Ectodermal cell (in vitro differentiated cells): Measurements from ENCODE around the gene ITGA2.

Experiments used
- H3K27ac ChIP-seq: 2 replicates; pipeline ENCODE4 v1.7.0; 2013; ENCODE audit warnings: mild to moderate bottlenecking, low read depth, low read length; ENCODE audit not compliant: insufficient read depth, poor library complexity, severe bottlenecking
- H3K27me3 ChIP-seq: 2 replicates; pipeline ENCODE4 v1.7.0; 2013; ENCODE audit warnings: mild to moderate bottlenecking, low read length; ENCODE audit not compliant: insufficient read depth, control insufficient read depth, poor library complexity, severe bottlenecking
- H3K36me3 ChIP-seq: one replicate; pipeline ENCODE4 v1.7.0; 2013; ENCODE audit warnings: low read length; ENCODE audit not compliant: control insufficient read depth, insufficient read depth
- H3K4me1 ChIP-seq: one replicate; pipeline ENCODE4 v1.7.0; 2013; ENCODE audit warnings: low read length; ENCODE audit not compliant: control insufficient read depth, insufficient read depth
- H3K4me3 ChIP-seq: 2 replicates; pipeline ENCODE4 v1.7.0; 2013; ENCODE audit warnings: low read depth, low read length, control low read depth; ENCODE audit not compliant: insufficient read depth
- H3K9me3 ChIP-seq: 2 replicates; pipeline ENCODE4 v1.7.0; 2013; ENCODE audit warnings: mild to moderate bottlenecking, low read length, moderate library complexity; ENCODE audit not compliant: control insufficient read depth
- WGBS, 2 experiments: methylation state at CpG; one replicate each; pipeline ENCODE4 v1.1.7; 2013; ENCODE audit warnings: missing lambda C conversion rate in 2 of 2; 5-methylcytosine and 5-hydroxymethylcytosine counted together

Gene ITGA2

GRCh38 chr5:52987711-52988331 is 1.3 kb upstream of the ITGA2 start:
- Histone ChIP-seq H3K9me3 (no peaks in the 10 kb centered on the region), H3K27ac (no peak overlapping the region), H3K27me3 (peaks cover 44% of the 10 kb centered on the region), H3K36me3 (no peaks in the 10 kb centered on the region), H3K4me1 (peaks cover 6% of the 10 kb centered on the region), H3K4me3 (no peak overlapping the region)
- WGBS, 2 experiments = 83% methylated on average over 4 of the region's 4 CpGs

GRCh38 chr5:52988335-52989024 is 672 bp upstream of the ITGA2 start:
- H3K4me3 ChIP-seq = peak overlapping the region; percentile 66
- 18 to 20% methylated on average over 15 to 16 of the region's 16 CpGs for WGBS, 2 experiments
- H3K27ac ChIP-seq = no peak overlapping the region

GRCh38 chr5:52989781-52990527 is 802 bp downstream of the ITGA2 start:
- Histone ChIP-seq H3K4me3 (peak overlapping the region; percentile 66), H3K9me3 (no peaks in the 10 kb centered on the region), H3K4me1 (peaks cover 6% of the 10 kb centered on the region), H3K27ac (no peak overlapping the region), H3K27me3 (peaks cover 44% of the 10 kb centered on the region), H3K36me3 (no peaks in the 10 kb centered on the region)
- 7 to 8% methylated on average over 27 of the region's 27 CpGs for WGBS, 2 experiments

More at GRCh38 chr5:52988335-52989024, 672 bp upstream of the ITGA2 start:
- Histone ChIP-seq H3K9me3 (no peaks in the 10 kb centered on the region), H3K4me1 (peaks cover 6% of the 10 kb centered on the region), H3K27me3 (peaks cover 44% of the 10 kb centered on the region), H3K36me3 (no peaks in the 10 kb centered on the region)

GRCh38 chr5:52990528-52990925 is 1.4 kb downstream of the ITGA2 start:
- no peak overlapping the region for H3K4me3 ChIP-seq
- H3K27ac ChIP-seq = no peak overlapping the region
- WGBS, 2 experiments = 83% methylated on average over 4 of the region's 4 CpGs
- H3K9me3 ChIP-seq = no peaks in the 10 kb centered on the region
- H3K27me3 ChIP-seq = peaks cover 44% of the 10 kb centered on the region
- H3K4me1 ChIP-seq = peaks cover 6% of the 10 kb centered on the region
- H3K36me3 ChIP-seq = no peaks in the 10 kb centered on the region

- WGBS, 2 experiments = 98 to 100% methylated on average over 2 of the region's 2 CpGs
- Histone ChIP-seq H3K27ac (no peak overlapping the region), H3K4me3 (no peak overlapping the region), H3K4me1 (peaks cover 6% of the 10 kb centered on the region), H3K27me3 (peaks cover 29% of the 10 kb centered on the region), H3K36me3 (no peaks in the 10 kb centered on the region), H3K9me3 (no peaks in the 10 kb centered on the region)
Measured at GRCh38 chr5:52993367-52993766, 4.2 kb downstream of the ITGA2 start.

- Histone ChIP-seq H3K9me3 (no peaks in the 10 kb centered on the region), H3K4me1 (peaks cover 6% of the 10 kb centered on the region), H3K36me3 (no peaks in the 10 kb centered on the region), H3K27me3 (peaks cover 20% of the 10 kb centered on the region), H3K4me3 (no peak overlapping the region), H3K27ac (no peak overlapping the region)
- 96 to 100% methylated on average over 1 of the region's 1 CpG for WGBS, 2 experiments
Measured at GRCh38 chr5:52994266-52994665, 5.1 kb downstream of the ITGA2 start.

- Histone ChIP-seq H3K27me3 (peaks cover 12% of the 10 kb centered on the region), H3K9me3 (no peaks in the 10 kb centered on the region), H3K27ac (no peak overlapping the region), H3K36me3 (no peaks in the 10 kb centered on the region), H3K4me1 (peaks cover 5% of the 10 kb centered on the region), H3K4me3 (no peak overlapping the region)
- WGBS, 2 experiments = 92 to 94% methylated on average over 1 of the region's 1 CpG
Measured at GRCh38 chr5:52995095-52995494, 5.9 kb downstream of the ITGA2 start.

GRCh38 chr5:52995914-52996313 is 6.8 kb downstream of the ITGA2 start:
- Histone ChIP-seq H3K4me1 (no peaks in the 10 kb centered on the region), H3K9me3 (no peaks in the 10 kb centered on the region), H3K4me3 (no peak overlapping the region), H3K27ac (no peak overlapping the region), H3K36me3 (no peaks in the 10 kb centered on the region), H3K27me3 (peaks cover 3% of the 10 kb centered on the region)
- 95% methylated on average over 1 of the region's 1 CpG for WGBS, 2 experiments

- no peaks in the 10 kb centered on the region for H3K9me3 ChIP-seq
- no peaks in the 10 kb centered on the region for H3K27me3 ChIP-seq
- no peak overlapping the region for H3K27ac ChIP-seq
- H3K36me3 ChIP-seq = no peaks in the 10 kb centered on the region
- WGBS, 2 experiments = 80 to 100% methylated on average over 1 of the region's 1 CpG
- no peaks in the 10 kb centered on the region for H3K4me1 ChIP-seq
- H3K4me3 ChIP-seq = no peak overlapping the region
Measured at GRCh38 chr5:52996979-52997378, 7.8 kb downstream of the ITGA2 start.

GRCh38 chr5:52997424-52997823 is 8.3 kb downstream of the ITGA2 start:
- no peak overlapping the region for H3K4me3 ChIP-seq
- H3K9me3 ChIP-seq = no peaks in the 10 kb centered on the region
- no peaks in the 10 kb centered on the region for H3K27me3 ChIP-seq
- no peaks in the 10 kb centered on the region for H3K4me1 ChIP-seq
- H3K36me3 ChIP-seq = no peaks in the 10 kb centered on the region
- H3K27ac ChIP-seq = no peak overlapping the region
- 43 to 67% methylated on average over 6 of the region's 6 CpGs for WGBS, 2 experiments
